Lung (tissue), 12 donors: ENCODE results near the gene ONECUT3. TPM values are rescaled to one million over a fixed set of nuclear protein-coding genes. Genes with fewer than 3 reads are reported as not detected.

ENCODE experiments used
- ATAC-seq: fragments of 200-7000 bp; cut with Tn5 transposase; one replicate; pipeline ENCODE4 v1.9.1; 2020; ENCODE audit warnings: moderate number of reproducible peaks; ENCODE audit not compliant: insufficient read depth, low FRiP score
- DNase-seq, 3 donors: peaks; one replicate each; pipeline ENCODE4 v3.0.0-alpha.2; 2013 to 2017
- H3K27ac ChIP-seq, 2 donors: one replicate each; pipeline ENCODE4 v1.5.1; 2013; ENCODE audit warnings: mild to moderate bottlenecking in 2 of 2, moderate library complexity in 2 of 2, control low read depth in 1 of 2, inconsistent platforms in 1 of 2, low read depth in 1 of 2, low read length in 1 of 2
- H3K27me3 ChIP-seq, 3 donors: one replicate each; pipeline ENCODE4 v1.5.1; 2013; ENCODE audit warnings: low read length in 2 of 3; ENCODE audit not compliant: control insufficient read depth in 3 of 3, insufficient read depth in 3 of 3
- H3K36me3 ChIP-seq, 4 donors: one replicate each; pipeline ENCODE4 v1.5.1; 2013; ENCODE audit warnings: low read length in 4 of 4, mild to moderate bottlenecking in 1 of 4, moderate library complexity in 1 of 4; ENCODE audit not compliant: control insufficient read depth in 4 of 4, insufficient read depth in 4 of 4
- H3K4me1 ChIP-seq, 5 donors: one replicate each; pipeline ENCODE4 v1.5.1; 2013; ENCODE audit warnings: low read length in 5 of 5, mild to moderate bottlenecking in 2 of 5, moderate library complexity in 1 of 5; ENCODE audit not compliant: control insufficient read depth in 5 of 5, insufficient read depth in 5 of 5
- H3K4me3 ChIP-seq: one replicate; pipeline ENCODE4 v1.5.1; 2013; ENCODE audit warnings: mild to moderate bottlenecking, control low read depth, moderate library complexity
- H3K9ac ChIP-seq, 2 donors: one replicate each; pipeline ENCODE4 v1.5.1; 2013; ENCODE audit warnings: low read length in 2 of 2, control low read depth in 1 of 2; ENCODE audit not compliant: insufficient read depth in 1 of 2
- H3K9me3 ChIP-seq, 4 donors: one replicate each; pipeline ENCODE4 v1.5.1; 2013; ENCODE audit warnings: low read length in 3 of 4, mild to moderate bottlenecking in 1 of 4, moderate library complexity in 1 of 4; ENCODE audit not compliant: control insufficient read depth in 4 of 4, insufficient read depth in 3 of 4
- WGBS, 2 donors: extraction: QIAGEN DNeasy Blood & Tissue Kit; methylation state at CpG; one replicate each; pipeline ENCODE4 v1.1.7; 2013; 5-methylcytosine and 5-hydroxymethylcytosine counted together
- polyA plus RNA-seq, 2 donors: library from polyadenylated mRNA; stranded (reverse); fragments of 200-250 nt; gene quantifications; one replicate each; pipeline ENCODE4 v1.2.1, GENCODE V29; 2013
- total RNA-seq, 2 donors: library from RNA; depleted of rRNA in 1 of 2; stranded (reverse); fragments of >200 nt in 1 of 2; gene quantifications; one replicate each; pipeline ENCODE4 v1.2.1, GENCODE V29; 2014 to 2021
- TF ChIP-seq, protein P1 (sequence below): IDR thresholded peaks from 2 replicates; pipeline ENCODE4 v1.5.1; 2012; ENCODE audit warnings: mild to moderate bottlenecking; ENCODE audit errors: control extremely low read depth, extremely low read depth
- donor health status: control.
- donor health status: control.
- donor health status: Bipolar disorder and iron deficiency.
- donor health status: healthy.
- donor health status: DM: yes; HTN: yes; CAD: no.

The ONECUT3 gene
- total and polyA plus RNA-seq, 4 donors = not detected

DNA sequence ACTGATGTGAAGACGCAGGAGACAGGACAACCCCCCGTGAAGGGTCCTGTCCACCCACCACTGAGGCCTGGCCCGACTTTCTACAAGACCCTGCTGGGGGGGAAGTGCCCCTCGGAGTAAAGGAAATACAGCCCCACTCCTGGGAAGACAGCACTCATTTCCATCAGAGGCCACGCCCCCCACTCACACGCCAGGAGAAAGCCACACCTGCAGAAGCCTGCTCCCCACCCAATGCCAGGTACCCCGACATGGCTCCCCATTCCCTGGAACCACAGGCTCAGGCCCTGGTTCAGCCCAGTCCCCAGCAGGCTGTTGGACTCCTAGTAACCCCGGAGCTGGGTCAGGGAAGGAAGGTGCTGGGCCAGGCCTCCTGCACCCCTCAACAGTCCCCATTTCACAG lies 69.7 kb downstream of the ONECUT3 start:
- no peaks in the 10 kb centered on the region for H3K27me3 ChIP-seq
- TF ChIP-seq, protein P1, sequence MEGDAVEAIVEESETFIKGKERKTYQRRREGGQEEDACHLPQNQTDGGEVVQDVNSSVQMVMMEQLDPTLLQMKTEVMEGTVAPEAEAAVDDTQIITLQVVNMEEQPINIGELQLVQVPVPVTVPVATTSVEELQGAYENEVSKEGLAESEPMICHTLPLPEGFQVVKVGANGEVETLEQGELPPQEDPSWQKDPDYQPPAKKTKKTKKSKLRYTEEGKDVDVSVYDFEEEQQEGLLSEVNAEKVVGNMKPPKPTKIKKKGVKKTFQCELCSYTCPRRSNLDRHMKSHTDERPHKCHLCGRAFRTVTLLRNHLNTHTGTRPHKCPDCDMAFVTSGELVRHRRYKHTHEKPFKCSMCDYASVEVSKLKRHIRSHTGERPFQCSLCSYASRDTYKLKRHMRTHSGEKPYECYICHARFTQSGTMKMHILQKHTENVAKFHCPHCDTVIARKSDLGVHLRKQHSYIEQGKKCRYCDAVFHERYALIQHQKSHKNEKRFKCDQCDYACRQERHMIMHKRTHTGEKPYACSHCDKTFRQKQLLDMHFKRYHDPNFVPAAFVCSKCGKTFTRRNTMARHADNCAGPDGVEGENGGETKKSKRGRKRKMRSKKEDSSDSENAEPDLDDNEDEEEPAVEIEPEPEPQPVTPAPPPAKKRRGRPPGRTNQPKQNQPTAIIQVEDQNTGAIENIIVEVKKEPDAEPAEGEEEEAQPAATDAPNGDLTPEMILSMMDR = no peak
- H3K4me3 ChIP-seq = no peak overlapping the region
- H3K4me1 ChIP-seq = peaks cover 0 to 14% (median 0%) of the 10 kb centered on the region in 5 donors
- DNase-seq (no peak), ATAC-seq (no peak)
- no peaks in the 10 kb centered on the region for H3K9me3 ChIP-seq
- 88 to 91% methylated on average over 8 of the region's 8 CpGs for WGBS, 2 donors
- H3K9ac ChIP-seq = no peak overlapping the region
- no peak overlapping the region for H3K27ac ChIP-seq
- H3K36me3 ChIP-seq = peaks cover 7 to 73% (median 10%) of the 10 kb centered on the region in 4 donors

DNA sequence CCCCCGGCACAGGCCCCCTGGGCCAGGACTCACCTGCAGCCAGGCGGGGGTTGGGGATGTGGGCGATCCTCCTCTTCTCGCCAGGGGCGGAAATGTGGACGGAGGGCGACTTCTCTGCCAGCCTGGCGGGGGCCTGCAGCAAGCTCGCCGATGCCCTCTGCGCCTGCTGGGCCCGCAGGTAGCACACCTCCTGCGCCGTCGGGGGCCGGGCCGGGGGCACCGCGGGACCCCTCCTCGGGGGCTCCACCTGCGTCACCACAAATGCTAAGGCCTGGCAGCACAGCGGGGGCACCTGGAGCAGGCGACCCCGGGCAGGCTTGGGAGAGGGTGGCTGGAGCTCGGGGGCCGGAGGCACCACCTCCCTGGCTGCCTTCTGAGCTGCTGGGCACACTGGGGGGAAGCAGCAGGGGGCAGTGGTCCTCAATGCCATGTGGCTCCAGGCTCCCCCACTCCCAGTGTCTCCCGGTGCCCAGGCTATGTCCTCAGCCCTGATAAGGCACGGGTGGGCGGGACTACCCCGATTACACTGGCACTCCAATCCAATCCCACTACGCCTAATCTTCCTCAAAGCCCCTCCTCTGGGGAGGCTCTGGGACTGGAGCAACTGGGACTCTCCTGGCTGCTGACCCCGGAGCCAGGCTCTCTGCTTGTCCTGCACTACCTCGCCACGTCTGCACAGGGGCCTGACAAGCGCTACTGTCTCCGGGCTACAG lies 70.4 kb downstream of the ONECUT3 start:
- ATAC-seq = no peak
- peaks cover 5 to 71% (median 6%) of the 10 kb centered on the region in 4 donors for H3K36me3 ChIP-seq
- no peak for DNase-seq
- no peak overlapping the region for H3K4me3 ChIP-seq
- 92 to 98% methylated on average over 34 to 36 of the region's 36 CpGs for WGBS, 2 donors
- no peak overlapping the region for H3K9ac ChIP-seq
- no peaks in the 10 kb centered on the region for H3K27me3 ChIP-seq
- TF ChIP-seq, protein P1 = no peak
- no peak overlapping the region for H3K27ac ChIP-seq
- H3K4me1 ChIP-seq = peaks cover 0 to 14% (median 0%) of the 10 kb centered on the region in 5 donors
- H3K9me3 ChIP-seq = no peaks in the 10 kb centered on the region

- no peak for DNase-seq
Measured at GRCh38 chr19:1824252-1824622, 70.9 kb downstream of the ONECUT3 start.

More at GRCh38 chr19:1824252-1824622, 70.9 kb downstream of the ONECUT3 start:
- 86 to 90% methylated on average over 14 of the region's 14 CpGs for WGBS, 2 donors
- ATAC-seq = no peak
- TF ChIP-seq, protein P1 = no peak
- Histone ChIP-seq H3K4me1 (peaks cover 0 to 12% (median 0%) of the 10 kb centered on the region in 5 donors), H3K36me3 (peaks cover 5 to 69% (median 6%) of the 10 kb centered on the region in 4 donors), H3K27me3 (no peaks in the 10 kb centered on the region), H3K9ac (no peak overlapping the region), H3K9me3 (no peaks in the 10 kb centered on the region), H3K27ac (no peak overlapping the region), H3K4me3 (no peak overlapping the region)
